Stimulated activated CD8-positive, alpha-beta memory T cell treated with anti-CD3 and anti-CD28 coated beads, Interleukin-12 subunit alpha, Interleukin-12 subunit beta, amount 100 ng/mL, for 1 hour (primary cell): Measurements from ENCODE around the gene JDP2.

Experiments
- DNase-seq: peaks from one replicate; pipeline ENCODE4 v3.0.0-alpha.2; 2020; ENCODE audit warnings: low read depth

The JDP2 gene

GRCh38 chr14:75409316-75410205 is 18.3 kb upstream of the JDP2 start:
- DNase-seq = no peak

- DNase-seq = no peak
These were observed 16.6 kb upstream of the JDP2 start for GRCh38 chr14:75411214-75411540.

GRCh38 chr14:75413013-75413412 is 14.8 kb upstream of the JDP2 start:
- no peak for DNase-seq

GRCh38 chr14:75417674-75418073 is 10.1 kb upstream of the JDP2 start:
- no peak for DNase-seq

- DNase-seq = no peak
These were observed 8.7 kb upstream of the JDP2 start for GRCh38 chr14:75418850-75419768.

GRCh38 chr14:75422169-75422568 is 5.7 kb upstream of the JDP2 start:
- DNase-seq = no peak

GRCh38 chr14:75424496-75424895 is 3.3 kb upstream of the JDP2 start:
- DNase-seq = no peak

GRCh38 chr14:75425446-75425845 is 2.4 kb upstream of the JDP2 start:
- DNase-seq = no peak

GRCh38 chr14:75426332-75427125 is 1.3 kb upstream of the JDP2 start:
- no peak for DNase-seq

- DNase-seq = no peak
These were observed 718 bp upstream of the JDP2 start for GRCh38 chr14:75427126-75427481.

GRCh38 chr14:75428230-75429104 is 645 bp downstream of the JDP2 start:
- DNase-seq = no peak

- DNase-seq = no peak
These were observed 1.7 kb downstream of the JDP2 start for GRCh38 chr14:75429562-75429961.

- DNase-seq = no peak
These were observed 2.3 kb downstream of the JDP2 start for GRCh38 chr14:75430116-75430515.

GRCh38 chr14:75430526-75430925 is 2.7 kb downstream of the JDP2 start:
- no peak for DNase-seq

GRCh38 chr14:75430976-75431375 is 3.2 kb downstream of the JDP2 start:
- no peak for DNase-seq

GRCh38 chr14:75431827-75432226 is 4.0 kb downstream of the JDP2 start:
- DNase-seq = no peak

GRCh38 chr14:75432411-75432810 is 4.6 kb downstream of the JDP2 start:
- no peak for DNase-seq

GRCh38 chr14:75433631-75434071 is 5.8 kb downstream of the JDP2 start:
- DNase-seq = no peak

- no peak for DNase-seq
These were observed 6.5 kb downstream of the JDP2 start for GRCh38 chr14:75434138-75434889.

GRCh38 chr14:75434890-75435248 is 7.0 kb downstream of the JDP2 start:
- no peak for DNase-seq

- no peak for DNase-seq
These were observed 7.7 kb downstream of the JDP2 start for GRCh38 chr14:75435473-75435872.
